ENCODE results near the gene PSMB1. TPM values are rescaled to one million over a fixed set of nuclear protein-coding genes. Genes with fewer than 3 reads are reported as not detected.

Gene PSMB1
- total and polyA plus RNA-seq, 2 donors (not counting 3 experiments of a cell fraction or from before 2014, with no cell fraction given) = 198 to 560 TPM

DNA sequence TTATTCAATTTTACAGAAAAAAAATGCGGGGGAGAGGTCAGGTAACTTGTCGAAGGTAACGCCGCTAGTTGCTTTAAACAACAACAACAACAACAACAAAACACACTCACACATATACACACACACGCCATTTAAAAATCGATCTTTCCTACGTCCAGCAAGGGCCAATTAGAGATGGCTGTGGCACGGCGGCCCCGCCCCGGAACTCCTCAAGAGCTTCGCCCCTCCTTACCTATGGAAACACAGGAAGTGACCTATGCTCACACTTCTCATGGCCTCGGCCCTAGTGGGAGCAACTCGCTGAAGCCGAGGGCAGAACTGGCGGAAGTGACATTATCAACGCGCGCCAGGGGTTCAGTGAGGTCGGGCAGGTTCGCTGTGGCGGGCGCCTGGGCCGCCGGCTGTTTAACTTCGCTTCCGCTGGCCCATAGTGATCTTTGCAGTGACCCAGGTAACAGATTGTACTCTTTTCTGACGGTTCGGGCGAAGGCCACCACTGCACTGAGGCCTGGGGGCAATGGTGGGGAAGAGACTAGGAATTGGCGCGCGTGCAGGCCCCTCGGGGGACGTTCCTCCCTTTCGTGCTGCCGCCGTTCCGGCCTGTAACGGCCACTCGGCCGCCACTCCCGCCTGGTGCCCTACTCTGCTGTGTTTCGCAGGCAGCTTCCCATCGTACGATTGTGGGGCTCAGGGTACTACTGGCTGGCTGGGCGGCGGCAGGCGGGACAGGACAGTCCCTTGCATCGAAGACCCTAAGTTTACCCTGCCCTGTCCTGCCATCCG lies 1.1 kb upstream of the PSMB1 start, which contains the start of gene TBP:
Gene TBP, plus strand, starts transcription at position 357 of the 783 bp plus-strand sequence. CDS start 2,661 bp downstream, outside the sequence.
- H3K4me3 ChIP-seq (replicated peaks in 1 of 3; ENCODE audit: insufficient read depth in 1 of 3, low read depth in 1 of 3, low read length in 3 of 3) = peak within 1 kb of the TSS; percentile 76 to 89 (median 81)
- no peaks in the 10 kb centered on the region for H3K9me1 ChIP-seq (replicated peaks; ENCODE audit: control insufficient read depth, extremely low read depth, insufficient read depth, low read length)
- H2AFZ ChIP-seq (ENCODE audit: low read depth, low read length) = peak within 1 kb of the TSS; percentile 91
- peak within 1 kb of the TSS; percentile 84 for H3K27ac ChIP-seq (ENCODE audit: insufficient read depth, low read depth, low read length)
- ChIA-PET POLR2A (interaction anchor here (1.1 kb wide), 1 partner anchor 30 kb away, joined by 4 read pairs; the partner anchor contains the start of gene PDCD2), CTCF (interaction anchor here (1.0 kb wide), 2 partner anchors 30 to 722 kb away, joined by 5 to 6 read pairs; partner anchors contain the start of gene PDCD2)
- TSS peak; percentile 61 for BruUV-seq (replicated peaks)
- peaks cover 2% of the 10 kb centered on the region for H4K20me1 ChIP-seq (replicated peaks; ENCODE audit: control insufficient read depth, extremely low read depth, insufficient read depth, low read length)
- peak; percentile 98 for FAIRE-seq
- H3K4me2 ChIP-seq (ENCODE audit: insufficient read depth, low read length) = peak within 1 kb of the TSS; percentile 92
- peak; percentile 97 for DNase-seq (ENCODE audit: low read depth, low spot score)
- TF ChIP-seq FOS (IDR thresholded peaks at IDR 0.05; ENCODE audit: borderline replicate concordance, insufficient read depth, low read length) = no peak
- TF ChIP-seq, protein P1, sequence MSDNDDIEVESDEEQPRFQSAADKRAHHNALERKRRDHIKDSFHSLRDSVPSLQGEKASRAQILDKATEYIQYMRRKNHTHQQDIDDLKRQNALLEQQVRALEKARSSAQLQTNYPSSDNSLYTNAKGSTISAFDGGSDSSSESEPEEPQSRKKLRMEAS (IDR thresholded peaks at IDR 0.05; ENCODE audit: insufficient read depth, insufficient read length) = no peak
- TF ChIP-seq POLR2AphosphoS5 (IDR thresholded peaks at IDR 0.05; ENCODE audit: insufficient read depth, low read depth, low read length) = peak; percentile 63
- no peak for TF ChIP-seq EZH2 (IDR thresholded peaks at IDR 0.05; ENCODE audit: borderline replicate concordance, low read depth, low read length, severe bottlenecking)
- TF ChIP-seq, protein P2, sequence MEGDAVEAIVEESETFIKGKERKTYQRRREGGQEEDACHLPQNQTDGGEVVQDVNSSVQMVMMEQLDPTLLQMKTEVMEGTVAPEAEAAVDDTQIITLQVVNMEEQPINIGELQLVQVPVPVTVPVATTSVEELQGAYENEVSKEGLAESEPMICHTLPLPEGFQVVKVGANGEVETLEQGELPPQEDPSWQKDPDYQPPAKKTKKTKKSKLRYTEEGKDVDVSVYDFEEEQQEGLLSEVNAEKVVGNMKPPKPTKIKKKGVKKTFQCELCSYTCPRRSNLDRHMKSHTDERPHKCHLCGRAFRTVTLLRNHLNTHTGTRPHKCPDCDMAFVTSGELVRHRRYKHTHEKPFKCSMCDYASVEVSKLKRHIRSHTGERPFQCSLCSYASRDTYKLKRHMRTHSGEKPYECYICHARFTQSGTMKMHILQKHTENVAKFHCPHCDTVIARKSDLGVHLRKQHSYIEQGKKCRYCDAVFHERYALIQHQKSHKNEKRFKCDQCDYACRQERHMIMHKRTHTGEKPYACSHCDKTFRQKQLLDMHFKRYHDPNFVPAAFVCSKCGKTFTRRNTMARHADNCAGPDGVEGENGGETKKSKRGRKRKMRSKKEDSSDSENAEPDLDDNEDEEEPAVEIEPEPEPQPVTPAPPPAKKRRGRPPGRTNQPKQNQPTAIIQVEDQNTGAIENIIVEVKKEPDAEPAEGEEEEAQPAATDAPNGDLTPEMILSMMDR (IDR thresholded peaks at IDR 0.05; ENCODE audit: extremely low read depth in 1 of 2, insufficient read depth in 1 of 2, low read depth in 1 of 2, low read length in 2 of 2) = no peak
- no peak for TF ChIP-seq MYC (IDR thresholded peaks at IDR 0.05; ENCODE audit: low read depth, low read length)
- no peak for TF ChIP-seq JUN (IDR thresholded peaks at IDR 0.05; ENCODE audit: borderline replicate concordance, insufficient read depth, insufficient read length, low read depth)
- peak; percentile 86 for TF ChIP-seq POLR2A (IDR thresholded peaks at IDR 0.05; ENCODE audit: low read depth, low read length)
- no peak for TF ChIP-seq GATA2 (IDR thresholded peaks at IDR 0.05; ENCODE audit: insufficient read depth, insufficient read length, low read depth, low read length)
- intact Hi-C loops (cut with micrococcal nuclease) (loop anchor here (1.0 to 2.0 kb wide), 4 partner anchors 30 to 851 kb away; partner anchors contain the start of genes C6orf120, DYNLT2, ERMARD and PDCD2), dilution Hi-C loops (cut with MboI; ENCODE audit: extremely low pct_ligation_motif_present, low sequenced_read_pairs) (no loop called here)
- H3K9me3 ChIP-seq (replicated peaks; ENCODE audit: control insufficient read depth, insufficient read depth, low read length) = no peaks in the 10 kb centered on the region
- H3K79me2 ChIP-seq (ENCODE audit: control insufficient read depth, insufficient read depth, low read length) = peaks cover 65% of the 10 kb centered on the region
- no peaks in the 10 kb centered on the region for H3K27me3 ChIP-seq (ENCODE audit: control insufficient read depth in 2 of 2, insufficient read depth in 2 of 2, low read length in 2 of 2)
- H3K9ac ChIP-seq (replicated peaks; ENCODE audit: extremely low read depth, insufficient read depth, low read length) = peak within 1 kb of the TSS; percentile 89
- peaks cover 0 to 3% of the 10 kb centered on the region in 2 experiments for H3K36me3 ChIP-seq (ENCODE audit: control insufficient read depth in 2 of 2, extremely low read depth in 1 of 2, insufficient read depth in 2 of 2, low read length in 2 of 2)
- H3K4me1 ChIP-seq (ENCODE audit: control insufficient read depth, extremely low read depth, insufficient read depth, low read length) = peaks cover 22% of the 10 kb centered on the region
